NCI-H1092 treated with DMSO at 0.1 percent for 48 hours (cell line): Measurements from ENCODE around the gene FGF6.

Source experiments
- DNase-seq: peaks from one replicate; lab custom pipeline; 2025; lab: John Stamatoyannopoulos, UW

FGF6 gene

DNA sequence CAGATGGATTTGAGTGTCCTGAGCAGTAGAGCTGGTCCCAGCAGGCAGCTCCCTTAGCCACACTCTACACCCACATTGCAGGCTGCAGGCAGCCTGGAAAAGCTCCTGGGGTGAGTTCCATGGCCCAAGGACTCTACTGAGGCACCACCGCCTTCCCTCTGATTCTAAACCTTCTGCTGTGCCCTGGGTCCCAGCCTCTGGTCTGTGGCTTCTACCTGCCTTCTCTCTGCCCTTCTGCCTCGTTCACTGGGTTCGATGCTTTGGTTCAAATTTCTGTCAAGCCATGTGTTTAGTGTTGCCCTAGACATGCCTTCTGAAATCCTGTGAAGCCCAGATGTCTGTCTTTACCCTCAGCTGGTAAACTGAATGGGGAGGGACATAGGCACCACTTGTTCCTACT is 1.5 kb upstream of the FGF6 start:
- DNase-seq = no peak

DNA sequence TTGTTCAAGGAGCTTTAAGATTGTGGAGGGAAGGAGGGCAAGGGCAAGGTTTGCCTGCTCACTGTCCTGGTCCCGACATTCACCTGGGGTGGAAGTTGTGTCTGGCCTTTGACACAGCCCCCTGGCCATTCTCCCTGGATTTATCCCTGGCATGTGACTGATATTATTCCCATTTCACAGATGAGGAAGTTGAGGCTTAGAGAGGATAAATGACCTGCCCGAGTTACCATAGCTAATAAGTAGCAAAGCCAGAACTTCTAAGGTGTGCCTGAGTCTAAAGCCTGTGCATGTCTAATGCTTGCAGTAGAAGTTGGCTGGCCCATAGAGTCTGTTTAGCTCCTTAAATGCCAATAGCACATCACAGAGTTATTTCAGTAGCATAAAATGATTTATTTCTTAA is 720 bp upstream of the FGF6 start:
- DNase-seq = no peak

DNA sequence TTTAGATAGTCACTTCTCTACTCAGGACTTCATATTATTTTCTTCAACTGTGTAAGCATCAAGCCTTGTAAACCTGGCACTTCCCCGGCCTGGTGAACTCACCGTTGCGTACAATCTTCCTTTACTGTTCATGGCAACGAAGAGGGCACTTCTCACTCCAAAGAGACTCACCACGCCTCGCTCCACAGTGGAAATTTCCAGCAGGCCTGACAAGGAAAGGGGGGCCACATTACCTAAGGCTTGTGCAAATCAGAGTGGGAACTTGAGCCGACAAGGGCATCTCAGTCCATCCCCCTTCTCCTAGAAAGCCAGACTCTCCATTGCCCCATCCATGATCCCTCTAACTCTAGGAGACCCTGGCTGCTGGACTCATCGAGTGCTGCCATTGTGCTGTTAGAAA is 1.6 kb downstream of the FGF6 start:
- no peak for DNase-seq

DNA sequence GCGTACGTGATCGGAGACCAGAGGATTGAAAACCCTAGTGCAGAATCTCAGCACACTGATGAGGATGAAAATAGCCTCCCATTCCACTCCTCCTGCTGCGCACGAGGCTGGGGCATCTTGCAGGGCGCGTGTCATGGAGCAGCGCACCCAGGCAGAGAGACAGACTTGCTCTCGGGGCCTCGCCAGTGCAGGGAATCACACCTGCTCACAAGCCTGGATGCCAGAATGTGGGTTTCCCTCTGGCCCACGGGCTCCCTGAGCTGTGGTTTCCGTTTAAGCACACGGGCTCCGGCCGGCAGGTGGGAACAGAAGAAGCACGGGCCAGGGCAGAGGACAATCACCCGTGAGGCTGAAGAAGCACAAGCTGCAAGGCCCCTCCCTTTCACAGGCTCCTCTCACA is 2.0 kb downstream of the FGF6 start:
- no peak for DNase-seq

DNA sequence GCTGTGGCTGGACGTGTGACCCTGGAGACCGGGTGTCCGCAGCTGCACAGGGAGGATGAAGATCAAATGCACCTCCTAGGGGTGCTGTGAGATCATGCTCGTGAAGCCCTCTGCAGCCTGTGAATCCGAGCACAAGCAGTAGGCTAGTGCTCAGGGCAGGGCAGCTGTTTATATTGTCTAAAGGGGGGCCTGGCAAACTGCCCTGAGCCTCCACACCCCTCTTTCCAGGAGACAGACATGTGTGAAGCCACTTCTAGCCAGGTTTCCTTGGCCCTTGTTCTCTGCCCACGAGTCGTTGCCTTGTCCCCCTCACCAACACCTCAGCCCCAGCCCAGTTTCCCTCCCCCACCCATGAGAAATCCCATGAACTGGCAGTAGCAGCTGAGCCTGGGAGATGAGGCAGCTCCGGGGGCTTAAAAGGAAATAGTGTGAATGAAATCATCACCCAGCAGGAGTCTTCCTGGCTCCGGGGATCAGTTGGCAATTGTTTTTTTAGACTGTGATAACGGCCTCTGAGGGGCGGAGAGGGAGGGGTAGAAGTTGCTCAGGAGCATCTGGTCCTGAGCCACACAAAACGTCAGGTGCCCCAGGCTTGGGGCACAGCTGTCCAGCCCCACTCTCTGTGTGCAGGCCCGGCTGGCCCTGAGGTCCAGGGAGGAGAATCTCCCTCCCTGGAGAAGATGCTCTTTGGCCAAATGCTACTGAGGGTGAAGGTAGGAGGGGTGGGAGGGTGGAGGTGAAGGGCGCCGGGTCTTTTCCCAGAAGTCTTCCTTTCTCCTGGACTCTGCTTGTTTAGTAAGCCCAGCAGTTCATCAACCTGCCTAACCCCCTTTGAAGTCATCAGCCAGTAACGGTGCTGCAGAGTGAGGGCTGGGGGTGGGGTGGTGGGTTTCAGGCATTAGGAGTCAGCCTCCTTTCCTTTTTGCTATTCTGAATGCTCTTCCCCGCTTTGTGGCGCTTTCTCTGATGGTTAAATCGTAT is 4.0 kb downstream of the FGF6 start:
- peak; percentile 66 for DNase-seq

DNA sequence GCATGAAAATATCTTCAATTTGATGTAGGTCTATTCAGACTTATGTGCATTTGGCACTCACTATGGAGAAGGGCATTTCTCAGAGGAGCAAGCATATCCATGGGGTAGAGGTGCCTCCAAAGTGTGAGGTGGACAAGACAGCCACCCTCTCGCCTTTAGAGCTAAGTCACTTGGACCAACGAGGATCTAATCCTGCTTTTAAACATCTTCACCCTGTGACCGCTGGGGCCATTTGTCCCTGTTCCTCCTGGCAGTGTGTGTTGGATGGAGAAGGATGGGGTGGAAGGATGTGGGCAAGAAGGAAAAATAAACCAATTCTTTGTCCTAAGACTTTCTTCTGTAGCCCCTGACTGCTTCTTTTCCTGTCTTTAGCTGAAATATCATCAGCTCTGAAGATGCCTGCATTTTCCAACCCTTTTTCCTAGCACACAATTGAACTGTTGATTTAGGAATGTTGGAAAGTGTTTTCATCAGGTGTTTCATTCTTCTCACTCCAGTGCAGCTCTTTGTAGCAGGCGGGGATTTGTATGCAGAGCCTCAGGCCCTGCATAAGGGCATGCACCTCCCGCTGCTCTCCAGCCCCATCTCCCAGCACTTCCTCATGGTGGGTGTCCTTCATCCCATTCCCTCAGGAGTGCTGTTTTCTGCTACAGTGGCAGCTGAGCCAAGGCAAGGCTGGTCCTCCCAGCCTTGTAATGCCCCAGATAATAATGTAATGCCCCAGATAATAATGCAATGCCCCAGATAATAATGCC is 5.3 kb downstream of the FGF6 start:
- no peak for DNase-seq

DNA sequence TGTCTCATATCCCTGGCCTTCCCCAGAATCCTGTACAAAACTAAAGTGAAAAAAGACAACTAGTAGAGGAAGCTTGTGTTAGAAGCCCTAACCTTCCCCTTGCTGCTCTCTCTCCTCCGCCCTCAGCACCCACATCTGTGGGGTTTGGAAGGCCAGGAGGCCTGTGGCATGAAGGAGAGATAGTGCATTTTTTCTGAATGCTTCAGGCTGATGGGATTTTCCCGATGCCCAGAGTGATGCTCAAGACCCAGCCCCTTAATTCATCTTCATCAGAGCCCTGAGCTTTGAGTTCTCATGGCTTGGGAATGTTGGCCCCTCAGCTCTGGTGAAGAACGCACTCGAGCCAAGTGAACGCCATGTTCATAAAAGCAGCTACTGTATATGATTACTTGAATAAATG is 5.9 kb downstream of the FGF6 start:
- no peak for DNase-seq

DNA sequence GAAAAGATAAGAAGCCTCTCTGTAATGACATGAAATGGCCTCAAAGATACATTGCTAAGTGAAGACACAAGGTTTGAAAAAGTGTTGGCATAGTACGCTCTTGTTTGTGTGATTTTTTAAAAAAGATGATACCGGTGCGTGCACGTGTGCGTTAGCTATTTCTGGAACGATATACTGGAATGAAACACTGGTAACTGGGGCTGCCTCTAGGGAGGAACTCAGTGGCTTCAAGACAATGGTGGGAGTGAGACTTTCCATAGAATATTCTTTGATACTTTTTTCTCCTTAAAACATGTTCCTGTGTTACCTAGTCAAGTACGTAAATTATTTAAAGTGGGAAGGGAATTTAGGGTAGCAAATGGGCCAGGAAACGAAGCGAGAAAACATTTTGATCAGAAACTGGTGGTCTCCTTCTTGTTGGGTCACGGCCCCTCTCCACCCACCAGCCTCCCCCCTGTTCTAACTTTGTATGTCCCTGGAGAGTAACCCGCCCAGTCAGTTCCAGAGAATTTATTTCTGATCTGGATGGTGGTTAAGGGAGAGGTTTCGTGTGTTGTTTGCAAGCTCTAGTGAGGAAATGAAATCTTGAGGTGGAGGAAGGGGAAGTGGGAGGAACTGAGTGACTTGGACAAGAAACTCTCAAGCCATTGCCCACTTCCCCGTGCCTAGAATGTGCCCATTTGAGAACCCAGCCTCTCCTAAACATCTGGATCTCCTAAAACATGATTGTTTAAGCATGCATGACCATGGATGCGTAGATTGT is 6.6 kb downstream of the FGF6 start:
- no peak for DNase-seq

DNA sequence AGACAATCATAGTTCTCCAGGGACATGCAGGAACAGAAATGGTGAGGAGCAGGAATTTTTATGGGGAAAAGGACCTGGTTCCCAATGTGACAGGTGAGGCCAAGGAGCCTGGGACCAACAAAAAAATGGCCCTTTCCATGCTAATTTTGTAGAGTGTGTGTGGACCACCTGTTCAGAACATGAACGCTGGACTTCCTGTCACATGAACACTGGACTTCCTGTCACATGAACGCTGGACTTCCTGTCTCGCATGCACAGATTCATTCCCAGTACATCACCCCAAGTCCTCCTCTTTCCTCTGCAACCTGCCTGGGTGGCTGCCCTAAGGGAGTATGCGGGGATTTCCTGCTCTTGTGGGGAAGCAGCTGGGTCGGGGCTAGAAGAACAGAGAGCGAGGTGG is 10.1 kb downstream of the FGF6 start:
- DNase-seq = no peak

DNA sequence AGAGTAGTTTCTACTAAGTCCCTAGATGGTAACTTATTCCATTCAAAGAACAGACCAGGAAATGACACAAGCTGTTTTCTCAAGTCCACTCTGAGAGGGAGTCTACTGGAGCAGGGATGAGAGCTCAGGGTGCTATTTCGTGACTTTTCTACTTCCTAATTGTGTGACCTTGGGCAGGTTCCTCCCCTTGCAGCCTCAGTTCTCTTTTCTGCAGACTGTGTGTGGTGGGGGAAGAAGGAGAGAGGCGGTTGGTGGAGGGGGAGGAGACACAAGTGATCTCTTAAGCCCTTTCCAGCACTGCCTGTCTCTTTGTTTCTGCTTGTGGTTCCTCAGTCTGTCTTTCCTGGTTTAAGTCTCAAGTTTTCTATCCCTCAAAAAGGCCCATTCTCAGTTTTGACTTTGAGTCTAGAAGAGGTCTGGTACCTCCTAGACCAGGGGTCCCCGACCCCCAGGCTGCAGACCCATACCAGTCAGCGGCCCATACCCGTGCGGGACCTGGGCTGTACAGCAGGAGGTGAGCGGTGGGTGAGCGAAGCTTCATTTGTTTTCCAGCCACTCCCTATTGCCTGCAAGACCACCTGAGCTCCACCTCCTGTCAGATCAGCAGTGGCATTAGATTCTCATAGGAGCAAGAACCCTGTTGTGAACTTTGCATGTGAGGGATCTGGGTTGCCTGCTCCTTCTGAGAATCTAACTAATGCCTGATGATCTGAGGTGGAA is 10.7 kb downstream of the FGF6 start:
- DNase-seq = no peak

DNA sequence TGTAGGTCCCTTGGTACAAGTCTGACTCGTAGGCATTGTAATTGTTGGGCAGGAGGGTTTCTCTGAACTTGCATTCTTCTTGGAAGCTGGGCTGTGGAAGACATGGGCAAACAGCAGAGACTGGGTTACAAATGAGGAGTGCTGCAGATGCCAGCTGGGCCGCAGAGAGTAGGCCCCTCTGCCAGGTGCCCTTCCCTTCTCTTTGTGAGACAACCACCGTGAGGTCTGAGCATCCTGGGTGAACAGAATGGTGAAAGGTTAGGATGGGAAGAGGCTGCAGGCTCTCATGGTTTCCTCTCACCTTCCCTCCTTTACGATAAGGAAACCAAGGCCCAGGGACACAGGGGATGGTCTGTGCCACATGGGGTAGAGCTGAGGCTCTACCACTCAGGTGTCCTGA is 11.3 kb downstream of the FGF6 start:
- no peak for DNase-seq

DNA sequence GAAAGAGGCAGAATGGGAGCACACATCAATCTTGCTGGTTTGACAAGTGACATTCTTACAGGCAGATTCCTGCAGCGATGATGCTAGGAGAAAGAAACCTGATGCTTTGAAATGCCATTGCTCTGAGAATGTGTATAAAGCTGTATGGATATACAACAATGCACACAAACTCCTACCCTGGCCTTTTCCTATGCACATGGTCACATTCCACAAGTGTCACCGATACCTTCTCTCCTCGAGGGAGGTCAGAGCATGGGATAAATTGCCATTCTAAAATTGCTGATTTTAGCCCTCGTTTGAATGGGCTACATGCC is 11.9 kb downstream of the FGF6 start:
- no peak for DNase-seq

DNA sequence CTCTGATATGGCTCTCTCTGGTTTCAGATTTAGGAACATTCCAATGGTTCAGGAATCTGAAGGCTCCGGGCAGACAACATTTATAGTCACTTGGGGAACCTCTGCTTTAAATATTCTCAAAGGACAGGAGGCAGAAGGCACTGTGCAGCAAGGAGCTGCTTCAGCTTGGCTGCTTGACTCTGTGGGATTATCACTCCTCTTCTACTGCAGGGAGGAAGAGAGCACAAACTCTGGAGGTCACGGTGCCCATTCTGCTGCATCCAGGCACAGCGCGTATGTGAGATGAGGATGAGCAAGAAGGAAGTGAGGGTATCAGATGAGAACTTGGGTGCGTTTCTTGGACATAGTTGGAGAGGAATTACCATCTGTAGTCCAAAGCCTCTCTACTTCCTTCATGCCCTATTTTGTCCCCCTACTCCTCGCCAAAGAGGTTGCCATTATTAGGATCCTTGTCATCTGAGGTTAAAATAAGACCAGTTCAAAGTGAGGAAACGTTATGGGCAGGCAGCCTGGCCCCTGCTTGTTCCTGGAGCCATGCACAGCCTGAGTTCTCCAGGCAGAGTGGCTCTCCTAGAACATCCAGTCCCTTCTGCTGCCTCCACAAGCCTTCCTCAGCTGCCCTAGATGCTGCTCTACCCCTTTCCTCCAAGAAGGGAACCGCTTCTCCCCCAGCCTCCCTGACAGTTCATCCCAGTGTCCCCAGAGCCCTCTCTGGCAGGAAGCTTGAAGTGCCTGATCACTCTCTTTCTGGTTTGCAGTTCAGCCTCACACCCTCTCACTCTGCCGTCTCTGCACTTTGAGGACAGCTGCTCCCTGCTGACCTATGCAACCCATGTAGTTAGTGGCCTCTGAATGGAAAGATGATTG is 12.5 kb downstream of the FGF6 start:
- DNase-seq = no peak

DNA sequence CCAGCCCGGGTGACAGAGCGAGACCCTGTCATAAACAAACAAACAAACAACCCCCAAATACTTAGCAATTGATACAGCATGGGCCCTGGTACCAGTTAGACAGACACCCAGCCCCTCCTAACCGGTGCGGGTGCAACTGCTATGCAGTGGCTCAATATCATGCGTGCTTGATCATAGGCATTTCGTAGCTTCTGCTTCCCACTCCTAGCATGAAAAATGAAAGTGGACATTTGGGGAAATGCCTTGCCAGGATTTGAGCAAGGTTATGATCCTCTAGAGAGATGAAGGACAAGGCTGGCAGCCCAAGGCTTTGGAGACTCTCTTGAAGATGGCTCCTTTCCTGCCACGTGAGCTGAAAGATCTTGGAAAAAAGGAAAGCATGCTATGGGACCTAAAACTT is 13.7 kb downstream of the FGF6 start:
- no peak for DNase-seq

DNA sequence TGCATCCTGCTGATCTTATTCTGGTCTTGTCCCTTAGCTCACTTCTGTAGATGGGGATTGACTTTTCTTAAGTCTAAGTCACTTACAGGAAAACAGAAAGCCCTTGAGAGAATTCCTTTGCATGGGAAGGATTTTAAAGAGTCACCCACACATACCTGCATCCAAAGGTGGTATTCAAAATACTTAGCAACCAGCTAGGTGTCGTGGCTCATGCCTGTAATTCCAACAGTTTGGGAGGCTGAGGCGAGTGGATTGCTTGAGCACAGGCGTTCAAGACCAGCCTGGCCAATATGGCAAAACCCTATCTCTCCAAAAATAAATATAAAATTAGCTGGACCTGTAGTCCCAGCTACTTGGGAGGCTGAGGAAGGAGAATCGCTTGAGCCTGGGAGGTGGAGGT is 14.2 kb downstream of the FGF6 start:
- DNase-seq = no peak

DNA sequence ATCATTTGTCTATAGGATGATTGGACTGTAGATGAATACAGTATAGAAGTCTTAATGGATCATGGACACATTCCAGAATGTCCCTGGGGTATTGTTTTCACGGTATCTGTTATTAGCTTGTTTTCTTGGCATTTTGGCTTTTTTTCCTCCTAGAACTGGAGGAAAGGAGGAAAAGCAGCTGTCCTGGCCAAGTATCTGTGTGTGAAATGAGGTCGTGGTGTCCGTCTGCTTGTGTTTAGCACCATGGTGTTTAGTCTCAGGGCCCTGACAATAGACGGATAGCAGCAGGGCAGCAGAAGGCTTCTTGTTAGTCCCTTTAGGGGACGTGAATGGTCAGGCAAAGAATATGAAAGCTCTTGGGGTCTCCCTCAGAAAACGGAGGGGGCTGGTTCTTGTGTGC is 21.2 kb downstream of the FGF6 start:
- no peak for DNase-seq

DNA sequence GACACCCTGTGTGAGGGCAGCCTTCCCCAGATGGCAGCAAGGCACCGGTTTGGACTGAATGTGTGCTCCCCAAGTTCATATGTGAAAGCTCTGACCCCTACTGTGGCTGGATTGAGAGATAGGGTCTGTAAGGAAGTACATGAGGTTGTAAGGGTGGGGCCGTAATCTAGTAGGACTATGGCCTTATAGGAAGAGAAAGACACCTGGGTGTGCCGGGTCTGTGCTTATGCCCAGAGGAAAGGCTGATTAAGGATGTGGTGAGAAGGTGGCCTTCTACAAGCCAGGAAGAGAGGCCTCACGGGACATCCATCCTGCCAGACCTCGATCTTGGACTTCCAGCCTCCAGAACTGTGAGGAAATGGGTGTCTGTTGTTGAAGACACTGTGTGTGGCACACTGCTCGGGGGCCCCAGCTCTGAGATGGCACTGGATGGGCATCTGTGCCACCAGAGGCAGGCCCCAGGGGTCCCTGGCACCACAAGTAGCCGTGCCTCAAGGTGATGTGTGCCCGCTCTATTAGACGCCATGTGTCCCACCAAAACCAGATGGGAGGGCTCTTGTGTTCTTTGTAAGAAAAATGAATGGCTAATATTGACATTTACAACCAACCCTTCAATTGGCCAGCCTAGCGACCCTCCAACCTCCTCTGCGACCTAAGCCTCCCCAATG is 22.0 kb downstream of the FGF6 start:
- DNase-seq = no peak

DNA sequence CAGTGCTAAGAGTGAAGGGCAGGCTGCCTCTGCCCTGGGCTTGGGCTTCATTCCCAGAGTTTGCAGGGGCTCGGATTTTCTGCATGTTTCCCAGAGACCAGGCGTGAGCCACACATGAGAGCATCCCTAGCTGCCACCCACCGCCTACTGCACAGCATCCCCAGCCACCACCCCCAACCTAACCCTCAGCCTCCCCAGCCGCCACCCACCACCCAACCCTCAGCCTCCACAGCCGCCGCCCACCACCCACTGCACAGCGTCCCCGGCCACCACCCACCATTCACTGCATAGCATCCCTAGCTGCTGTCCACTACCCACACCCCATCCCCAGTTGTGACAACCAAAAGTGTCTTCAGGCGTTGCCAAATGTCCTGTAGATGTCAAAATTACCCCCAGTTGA is 22.6 kb downstream of the FGF6 start:
- no peak for DNase-seq

DNA sequence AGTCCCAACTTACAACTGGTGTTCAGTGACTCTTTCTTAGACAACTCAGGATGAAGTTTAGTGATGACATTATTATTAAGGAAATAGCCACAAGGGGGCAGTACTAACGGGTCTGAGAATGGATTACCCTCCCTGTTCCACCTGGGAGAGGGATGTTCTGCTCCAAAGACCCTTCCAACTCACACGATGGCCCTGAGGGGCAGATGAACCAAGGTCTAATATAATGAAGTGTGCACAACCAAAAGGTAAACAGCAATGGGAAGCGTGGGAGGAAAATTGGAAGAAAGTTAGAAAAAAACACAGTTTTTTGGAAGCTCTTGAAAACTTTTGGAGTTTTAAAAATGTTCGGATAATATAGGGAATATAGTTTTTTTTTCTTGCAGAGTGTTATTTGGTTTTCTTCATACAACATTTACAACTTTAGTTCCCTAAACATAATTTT is 24.0 kb downstream of the FGF6 start:
- DNase-seq = peak; percentile 53

DNA sequence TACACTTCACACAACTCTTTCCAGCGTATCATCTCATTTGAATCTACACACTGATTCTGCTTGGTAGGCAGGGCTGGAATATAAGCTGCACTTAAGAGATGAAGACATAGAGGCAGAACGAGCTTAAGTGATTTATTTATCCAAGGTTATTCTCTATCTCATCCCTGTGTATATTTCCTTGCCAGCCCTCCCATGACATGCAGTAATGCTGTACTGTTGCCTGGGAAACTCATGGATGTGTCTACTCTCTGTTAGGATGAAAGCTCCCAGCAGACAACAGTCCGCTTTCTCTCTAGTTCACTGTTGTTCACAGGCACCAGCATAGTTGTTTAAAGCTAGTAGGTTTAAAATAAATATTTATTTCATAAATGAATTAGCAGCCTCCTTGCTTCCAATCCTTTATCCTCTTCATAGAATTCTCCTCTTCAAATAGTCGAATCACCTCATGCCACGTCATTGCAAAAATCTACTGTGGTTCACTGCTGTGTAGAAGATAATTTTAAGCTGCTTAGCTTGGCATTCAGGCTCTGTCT is 25.4 kb downstream of the FGF6 start:
- no peak for DNase-seq
